ENCODE data around the gene DHRSX. TPM values are rescaled to one million over a fixed set of nuclear protein-coding genes. Genes with fewer than 3 reads are reported as not detected.
"Not testable (repeated sequence)": the region's sequence is repeated elsewhere in the genome, so short reads cannot be mapped to it uniquely, and the experiment has no call there.

DHRSX gene
- total and polyA plus RNA-seq, 3 donors from 2014 or later: 15.3 to 31.3 (median 29.2) TPM

GRCh38 chrX:2251211-2251610 lies 249.6 kb downstream of the DHRSX start:
- H3K9me3 ChIP-seq: no peaks in the 10 kb centered on the region
- no peak overlapping the region for H3K4me3 ChIP-seq
- no peaks in the 10 kb centered on the region for H3K27me3 ChIP-seq
- DNase-seq: no peak
- no peaks in the 10 kb centered on the region for H3K36me3 ChIP-seq (ENCODE audit: low read depth, missing control alignments)
- WGBS, 2 donors: 65 to 68% methylated on average over 5 of the region's 5 CpGs
- no peaks in the 10 kb centered on the region for H3K4me1 ChIP-seq
- TF ChIP-seq POLR2A (IDR thresholded peaks at IDR 0.05): no peak
- no peak for TF ChIP-seq CTCF (IDR thresholded peaks at IDR 0.05)
- H3K27ac ChIP-seq: no peak overlapping the region
- intact Hi-C loops (cut with DNase I; ENCODE audit: low total_unique reads): no loop called here

GRCh38 chrX:2243913-2244460 lies 256.8 kb downstream of the DHRSX start:
- Histone ChIP-seq H3K9me3 (no peaks in the 10 kb centered on the region), H3K4me3 (no peak overlapping the region), H3K27me3 (no peaks in the 10 kb centered on the region), H3K27ac (no peak overlapping the region), H3K36me3 (ENCODE audit: low read depth, missing control alignments) (no peaks in the 10 kb centered on the region), H3K4me1 (no peaks in the 10 kb centered on the region)
- DNase-seq: no peak
- WGBS, 2 donors: 68 to 77% methylated on average over 12 of the region's 12 CpGs
- no peak for TF ChIP-seq POLR2A (IDR thresholded peaks at IDR 0.05)
- no peak for TF ChIP-seq CTCF (IDR thresholded peaks at IDR 0.05)
- intact Hi-C loops (cut with DNase I; ENCODE audit: low total_unique reads): no loop called here

GRCh38 chrX:2242980-2243379 lies 257.8 kb downstream of the DHRSX start:
- no peaks in the 10 kb centered on the region for H3K4me1 ChIP-seq
- no peaks in the 10 kb centered on the region for H3K36me3 ChIP-seq (ENCODE audit: low read depth, missing control alignments)
- WGBS, 2 donors: 92 to 97% methylated on average over 20 to 22 of the region's 22 CpGs
- no peak overlapping the region for H3K4me3 ChIP-seq
- no peak for TF ChIP-seq POLR2A (IDR thresholded peaks at IDR 0.05)
- DNase-seq: no peak
- H3K9me3 ChIP-seq: no peaks in the 10 kb centered on the region
- no peaks in the 10 kb centered on the region for H3K27me3 ChIP-seq
- H3K27ac ChIP-seq: no peak overlapping the region
- intact Hi-C loops (cut with DNase I; ENCODE audit: low total_unique reads): no loop called here

GRCh38 chrX:2242326-2242725 lies 258.4 kb downstream of the DHRSX start:
- Histone ChIP-seq H3K4me3 (no peak overlapping the region), H3K9me3 (no peaks in the 10 kb centered on the region), H3K36me3 (ENCODE audit: low read depth, missing control alignments) (no peaks in the 10 kb centered on the region), H3K27me3 (no peaks in the 10 kb centered on the region), H3K27ac (no peak overlapping the region), H3K4me1 (no peaks in the 10 kb centered on the region)
- 93 to 95% methylated on average over 16 of the region's 16 CpGs for WGBS, 2 donors
- DNase-seq: no peak
- intact Hi-C loops (cut with DNase I; ENCODE audit: low total_unique reads): no loop called here
- TF ChIP-seq POLR2A (IDR thresholded peaks at IDR 0.05) (no peak), CTCF (IDR thresholded peaks at IDR 0.05) (no peak)

- 90 to 94% methylated on average over 13 of the region's 13 CpGs for WGBS, 2 donors
These were observed 259.3 kb downstream of the DHRSX start for GRCh38 chrX:2241496-2241895.

GRCh38 chrX:2240761-2241160 lies 260.0 kb downstream of the DHRSX start:
- intact Hi-C loops (cut with DNase I; ENCODE audit: low total_unique reads); H3K36me3 ChIP-seq (ENCODE audit: low read depth, missing control alignments): not testable (repeated sequence)
- WGBS, 2 donors: 83 to 92% methylated on average over 12 of the region's 12 CpGs

More at GRCh38 chrX:2241496-2241895, 259.3 kb downstream of the DHRSX start:
- H3K4me1 ChIP-seq; H3K27me3 ChIP-seq; H3K27ac ChIP-seq; DNase-seq; H3K36me3 ChIP-seq (ENCODE audit: low read depth, missing control alignments); H3K9me3 ChIP-seq; intact Hi-C loops (cut with DNase I; ENCODE audit: low total_unique reads); H3K4me3 ChIP-seq: not testable (repeated sequence)

More at GRCh38 chrX:2240761-2241160, 260.0 kb downstream of the DHRSX start:
- H3K4me3 ChIP-seq, H3K4me1 ChIP-seq, H3K9me3 ChIP-seq, H3K27ac ChIP-seq, DNase-seq, H3K27me3 ChIP-seq: not testable (repeated sequence)

Measured in testis (tissue), 3 donors.